Right lobe of liver (tissue), 4 donors: ENCODE data around the gene EWSR1.

ENCODE experiments used
- CTCF ChIP-seq, 4 donors: fragments of 200-600 bp in 3 of 4; fragments of 450-650 bp in 1 of 4; IDR thresholded peaks; one replicate each; pipeline versions ENCODE4 v1.5.1 to v1.8.0; 2016 to 2022; ENCODE audit warnings: antibody characterized with exemption in 4 of 4, mild to moderate bottlenecking in 2 of 4
- POLR2A ChIP-seq: fragments of 450-650 bp; IDR thresholded peaks from one replicate; pipeline ENCODE4 v1.6.1; 2017; ENCODE audit warnings: antibody characterized with exemption, mild to moderate bottlenecking
- donor health status: DM: no; HTN: no; CAD: no.
- donor health status: DM: no; HTN: no; CAD: no.
- donor health status: DM: no; HTN: yes; CAD: no.

DNA sequence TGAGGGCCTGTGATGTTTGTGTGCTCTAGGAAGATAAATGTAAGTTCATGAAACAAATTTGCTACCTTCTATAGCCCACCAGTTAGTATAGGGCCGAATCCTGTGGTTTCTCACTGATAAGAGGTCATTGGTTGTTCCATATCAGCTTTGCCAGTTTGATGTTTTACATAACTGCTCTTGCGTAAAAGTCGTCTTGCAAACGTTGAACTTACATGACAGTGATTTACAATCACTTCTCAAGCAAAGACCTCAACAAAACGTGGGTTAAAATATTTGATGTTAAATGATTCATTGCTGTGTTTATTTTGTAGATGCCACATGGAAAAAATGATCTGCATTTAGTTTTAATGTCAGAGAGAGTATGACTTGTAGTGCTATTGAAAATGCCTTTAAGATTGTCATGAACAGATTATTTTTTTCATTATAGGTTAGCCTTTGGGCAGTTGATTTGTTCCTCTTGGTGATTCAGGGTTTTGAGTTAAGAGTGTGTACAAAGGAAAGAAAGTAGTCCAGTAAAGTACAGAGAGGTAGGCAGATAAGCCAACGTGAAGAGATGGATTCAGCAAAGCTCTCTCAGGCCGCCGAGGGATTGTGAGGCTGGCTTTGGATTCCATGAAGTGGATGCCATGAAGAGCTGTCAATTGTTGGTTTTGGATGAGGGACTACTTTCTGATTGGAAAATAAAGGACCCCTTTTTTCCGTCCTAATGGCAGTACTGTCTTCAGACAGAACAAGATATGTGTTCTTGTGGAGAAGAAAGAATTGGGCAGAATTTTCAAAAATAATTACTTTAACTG lies 2.6 kb downstream of the EWSR1 start:
- no peak for TF ChIP-seq CTCF (IDR thresholded peaks at IDR 0.05)
- TF ChIP-seq POLR2A = no peak
